Fibroblast of villous mesenchyme (primary cell): ENCODE measurements around the gene STEAP4. TPM values are rescaled to one million over a fixed set of nuclear protein-coding genes. Genes with fewer than 3 reads are reported as not detected.
A peak's percentile ranks its signal among the peaks of the same experiment; 100 is the strongest.
"Not testable (repeated sequence)": the region's sequence is repeated elsewhere in the genome, so short reads cannot be mapped to it uniquely, and the experiment has no call there.

Source experiments
- DNase-seq: peaks from one replicate; pipeline ENCODE4 v3.0.0-alpha.2; 2010; ENCODE audit warnings: low read depth
- H3K4me3 ChIP-seq: 2 replicates; pipeline ENCODE4 v1.5.1; 2011; ENCODE audit warnings: low read depth, mild to moderate bottlenecking, low read length
- total RNA-seq: library from RNA; depleted of rRNA; stranded (reverse); fragments of >200 nt; gene quantifications from 2 replicates; pipeline ENCODE4 v1.2.3, GENCODE V29; 2012
- TF ChIP-seq, protein P1 (sequence below): IDR thresholded peaks from 2 replicates; pipeline ENCODE4 v1.5.1; 2012; ENCODE audit warnings: low read depth, mild to moderate bottlenecking, low read length; ENCODE audit not compliant: insufficient read depth

Gene STEAP4
- total RNA-seq, 1 donor, result under 0.01 TPM

GRCh38 chr7:88279323-88279722, 27.4 kb downstream of the STEAP4 start:
- H3K4me3 ChIP-seq, result no peak overlapping the region
- DNase-seq, result no peak
- TF ChIP-seq, protein P1, sequence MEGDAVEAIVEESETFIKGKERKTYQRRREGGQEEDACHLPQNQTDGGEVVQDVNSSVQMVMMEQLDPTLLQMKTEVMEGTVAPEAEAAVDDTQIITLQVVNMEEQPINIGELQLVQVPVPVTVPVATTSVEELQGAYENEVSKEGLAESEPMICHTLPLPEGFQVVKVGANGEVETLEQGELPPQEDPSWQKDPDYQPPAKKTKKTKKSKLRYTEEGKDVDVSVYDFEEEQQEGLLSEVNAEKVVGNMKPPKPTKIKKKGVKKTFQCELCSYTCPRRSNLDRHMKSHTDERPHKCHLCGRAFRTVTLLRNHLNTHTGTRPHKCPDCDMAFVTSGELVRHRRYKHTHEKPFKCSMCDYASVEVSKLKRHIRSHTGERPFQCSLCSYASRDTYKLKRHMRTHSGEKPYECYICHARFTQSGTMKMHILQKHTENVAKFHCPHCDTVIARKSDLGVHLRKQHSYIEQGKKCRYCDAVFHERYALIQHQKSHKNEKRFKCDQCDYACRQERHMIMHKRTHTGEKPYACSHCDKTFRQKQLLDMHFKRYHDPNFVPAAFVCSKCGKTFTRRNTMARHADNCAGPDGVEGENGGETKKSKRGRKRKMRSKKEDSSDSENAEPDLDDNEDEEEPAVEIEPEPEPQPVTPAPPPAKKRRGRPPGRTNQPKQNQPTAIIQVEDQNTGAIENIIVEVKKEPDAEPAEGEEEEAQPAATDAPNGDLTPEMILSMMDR, result no peak

DNA sequence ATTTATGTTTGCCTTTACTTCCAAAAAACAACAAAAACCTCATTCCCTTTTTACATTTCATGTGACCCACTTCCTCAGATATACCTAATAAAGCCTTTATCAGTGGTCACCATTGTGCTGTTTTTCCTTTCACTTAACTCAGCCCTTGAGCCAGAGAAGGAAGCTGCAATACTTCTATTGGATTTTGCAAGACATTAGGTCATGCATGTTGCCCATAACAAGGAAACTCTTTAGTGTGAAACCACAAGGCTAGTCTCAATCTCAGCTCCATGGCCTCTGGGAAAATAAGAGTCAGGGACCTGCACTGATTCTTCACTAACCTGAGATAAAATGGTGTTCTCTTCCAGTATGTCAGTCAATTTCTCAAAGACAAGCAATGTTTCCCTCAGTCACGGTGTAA, 27.8 kb downstream of the STEAP4 start:
- TF ChIP-seq, protein P1, result no peak
- no peak overlapping the region for H3K4me3 ChIP-seq
- peak; percentile 35 for DNase-seq

DNA sequence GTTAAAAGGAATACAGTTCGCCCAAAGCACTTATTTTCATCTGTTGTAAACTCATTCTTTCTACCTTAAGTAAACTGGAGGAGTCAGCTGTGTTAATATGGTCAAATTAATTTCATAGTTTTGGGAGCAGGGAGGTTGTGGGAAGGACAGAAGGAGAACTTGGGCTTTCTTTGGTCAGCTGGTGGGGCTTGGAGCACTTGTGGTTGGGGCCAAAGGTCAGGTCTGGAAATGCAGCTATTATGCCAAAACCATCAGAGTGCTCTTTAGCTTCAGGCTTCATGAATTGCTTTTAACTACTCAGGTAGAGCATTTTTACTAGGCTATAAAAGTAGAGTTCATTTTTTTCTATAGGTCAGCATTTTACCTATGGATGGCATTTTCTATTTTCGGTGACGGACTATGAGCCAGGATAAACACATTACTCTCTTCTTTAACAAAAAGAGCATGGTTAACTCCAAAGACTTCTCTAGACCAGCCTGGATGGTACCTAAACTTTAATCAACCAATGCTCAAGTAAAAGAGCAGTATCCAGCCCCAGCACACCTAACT, 30.0 kb downstream of the STEAP4 start:
- TF ChIP-seq, protein P1, result no peak
- DNase-seq, result no peak
- no peak overlapping the region for H3K4me3 ChIP-seq

DNA sequence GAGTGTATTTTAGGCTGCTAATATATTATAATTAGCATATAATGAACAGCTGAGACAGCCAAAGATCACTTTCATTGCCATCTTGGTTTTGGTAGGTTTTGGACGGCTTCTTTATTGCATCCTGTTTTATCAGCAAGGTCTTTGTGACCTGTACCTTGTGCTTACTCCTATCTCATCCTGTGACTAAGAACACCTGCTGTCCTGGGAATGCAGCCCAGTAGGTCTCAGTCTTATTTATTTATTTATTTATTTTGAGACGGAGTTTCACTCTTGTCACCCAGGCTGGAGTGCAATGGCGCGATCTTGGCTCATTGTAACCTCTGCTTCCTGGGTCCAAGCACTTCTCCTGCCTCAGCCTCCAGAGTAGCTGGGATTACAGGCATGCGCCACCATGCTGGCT, 31.8 kb downstream of the STEAP4 start:
- H3K4me3 ChIP-seq, DNase-seq: not testable (repeated sequence)

DNA sequence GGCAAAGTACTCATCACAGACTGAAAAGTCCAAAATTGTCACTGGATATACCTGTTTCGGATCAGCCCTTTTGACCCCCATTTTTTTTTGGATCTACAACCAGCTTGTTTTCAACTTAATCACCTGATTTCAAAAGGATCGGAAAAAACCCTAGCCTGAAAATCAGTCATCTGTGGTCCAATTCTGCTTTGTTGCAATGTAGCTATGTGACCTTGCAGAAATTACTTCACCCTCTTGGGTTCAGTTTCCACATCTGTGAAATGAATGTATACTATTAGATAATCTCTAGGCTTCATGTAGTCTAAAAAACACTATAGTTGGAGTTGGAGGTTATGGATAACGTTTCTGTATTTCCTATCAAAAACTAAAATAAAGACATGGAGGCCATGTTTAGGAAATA, 37.1 kb downstream of the STEAP4 start:
- no peak overlapping the region for H3K4me3 ChIP-seq
- TF ChIP-seq, protein P1, result no peak
- DNase-seq, result no peak

GRCh38 chr7:88268858-88269257, 37.8 kb downstream of the STEAP4 start:
- DNase-seq, result no peak
- TF ChIP-seq, protein P1, result no peak
- H3K4me3 ChIP-seq, result no peak overlapping the region

DNA sequence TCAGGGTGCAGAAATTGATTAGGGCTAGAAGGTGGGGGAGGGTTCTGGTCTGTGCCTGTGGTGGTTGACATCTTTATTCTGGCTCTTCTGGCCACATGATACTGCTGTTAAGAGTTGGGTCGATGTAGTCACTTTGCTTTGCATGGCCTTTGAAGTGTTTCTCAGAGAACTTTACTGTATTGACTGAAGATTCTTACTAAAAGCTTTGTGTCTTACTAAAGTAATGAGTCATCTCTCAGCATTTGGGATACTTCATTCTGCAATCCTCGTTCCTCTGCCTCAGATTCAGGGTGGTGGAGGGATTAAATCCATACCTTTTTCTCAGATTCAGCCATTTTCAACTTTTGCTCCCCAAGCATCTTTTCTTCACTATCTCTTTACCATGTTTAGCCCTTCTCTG, 38.6 kb downstream of the STEAP4 start:
- no peak overlapping the region for H3K4me3 ChIP-seq
- DNase-seq, result no peak
- TF ChIP-seq, protein P1, result no peak
